ENCODE measurements around the gene SLC22A23.

- no peak for TF ChIP-seq CTCF (IDR thresholded peaks at IDR 0.05; ENCODE audit: low read depth, low read length, missing input control)
- no peak for TF ChIP-seq RAD21 (IDR thresholded peaks at IDR 0.05)
- TF ChIP-seq, protein P1, sequence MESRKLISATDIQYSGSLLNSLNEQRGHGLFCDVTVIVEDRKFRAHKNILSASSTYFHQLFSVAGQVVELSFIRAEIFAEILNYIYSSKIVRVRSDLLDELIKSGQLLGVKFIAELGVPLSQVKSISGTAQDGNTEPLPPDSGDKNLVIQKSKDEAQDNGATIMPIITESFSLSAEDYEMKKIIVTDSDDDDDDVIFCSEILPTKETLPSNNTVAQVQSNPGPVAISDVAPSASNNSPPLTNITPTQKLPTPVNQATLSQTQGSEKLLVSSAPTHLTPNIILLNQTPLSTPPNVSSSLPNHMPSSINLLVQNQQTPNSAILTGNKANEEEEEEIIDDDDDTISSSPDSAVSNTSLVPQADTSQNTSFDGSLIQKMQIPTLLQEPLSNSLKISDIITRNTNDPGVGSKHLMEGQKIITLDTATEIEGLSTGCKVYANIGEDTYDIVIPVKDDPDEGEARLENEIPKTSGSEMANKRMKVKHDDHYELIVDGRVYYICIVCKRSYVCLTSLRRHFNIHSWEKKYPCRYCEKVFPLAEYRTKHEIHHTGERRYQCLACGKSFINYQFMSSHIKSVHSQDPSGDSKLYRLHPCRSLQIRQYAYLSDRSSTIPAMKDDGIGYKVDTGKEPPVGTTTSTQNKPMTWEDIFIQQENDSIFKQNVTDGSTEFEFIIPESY (IDR thresholded peaks at IDR 0.05): no peak
Observed at GRCh38 chr6:3290149-3290930, 166.5 kb downstream of the SLC22A23 start.
